NCI-H2081 (cell line): ENCODE measurements around the gene LACTBL1.

Source experiments
- DNase-seq, 2 experiments: peaks; one replicate each; lab custom pipeline; 2025; lab: John Stamatoyannopoulos, UW

The LACTBL1 gene

DNA sequence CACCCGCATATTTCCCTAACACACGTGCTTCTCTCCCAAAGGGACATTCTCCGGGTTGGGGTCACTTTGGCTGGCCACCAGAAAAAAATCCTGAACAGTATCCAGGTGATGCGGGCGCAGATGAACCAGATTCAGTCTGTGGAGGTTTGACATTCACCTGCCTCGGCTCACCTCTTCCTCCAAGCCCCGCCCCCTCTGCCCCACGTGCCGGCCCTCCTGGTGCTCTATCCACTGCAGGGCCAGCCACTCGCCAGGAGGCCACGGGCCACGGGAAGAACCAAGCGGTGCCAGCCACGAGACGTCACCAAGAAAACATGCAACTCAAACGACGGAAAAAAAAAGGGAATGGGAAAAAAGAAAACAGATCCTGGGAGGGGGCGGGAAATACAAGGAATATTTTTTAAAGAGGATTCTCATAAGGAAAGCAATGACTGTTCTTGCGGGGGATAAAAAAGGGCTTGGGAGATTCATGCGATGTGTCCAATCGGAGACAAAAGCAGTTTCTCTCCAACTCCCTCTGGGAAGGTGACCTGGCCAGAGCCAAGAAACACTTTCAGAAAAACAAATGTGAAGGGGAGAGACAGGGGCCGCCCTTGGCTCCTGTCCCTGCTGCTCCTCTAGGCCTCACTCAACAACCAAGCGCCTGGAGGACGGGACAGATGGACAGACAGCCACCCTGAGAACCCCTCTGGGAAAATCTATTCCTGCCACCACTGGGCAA is 59.1 kb downstream of the LACTBL1 start:
- DNase-seq = no peak

DNA sequence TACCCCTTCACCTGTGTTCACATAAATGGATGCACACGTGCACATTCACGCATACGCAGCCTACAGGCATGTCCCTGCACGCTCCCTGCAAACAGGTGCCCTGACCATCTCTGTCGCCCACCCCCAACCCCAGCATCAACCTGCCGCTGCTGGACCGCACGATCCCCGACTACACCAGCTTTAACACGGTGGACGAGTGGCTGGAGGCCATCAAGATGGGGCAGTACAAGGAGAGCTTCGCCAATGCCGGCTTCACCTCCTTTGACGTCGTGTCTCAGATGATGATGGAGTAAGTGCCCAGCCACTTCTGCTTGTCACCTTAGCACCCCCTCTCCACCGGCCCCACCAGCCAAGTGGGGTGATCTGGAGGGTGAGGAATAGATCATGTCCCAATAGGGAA is 60.4 kb downstream of the LACTBL1 start:
- DNase-seq = no peak

GRCh38 chr1:22910986-22911651 is 61.5 kb downstream of the LACTBL1 start:
- DNase-seq = no peak

DNA sequence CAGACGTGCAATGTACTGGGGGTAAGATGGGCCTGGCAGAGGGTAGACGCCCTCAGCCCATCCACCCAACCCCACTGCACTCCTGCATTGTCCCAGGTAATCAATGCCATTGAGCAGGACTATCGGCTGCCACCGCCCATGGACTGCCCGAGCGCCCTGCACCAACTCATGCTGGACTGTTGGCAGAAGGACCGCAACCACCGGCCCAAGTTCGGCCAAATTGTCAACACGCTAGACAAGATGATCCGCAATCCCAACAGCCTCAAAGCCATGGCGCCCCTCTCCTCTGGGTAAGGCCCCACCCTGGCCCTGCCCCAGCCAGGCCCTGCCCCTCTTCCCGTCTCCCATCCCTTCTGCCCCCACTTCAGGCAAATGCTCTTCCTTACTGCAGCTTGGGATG is 62.4 kb downstream of the LACTBL1 start:
- DNase-seq = no peak

GRCh38 chr1:22908880-22909426 is 63.7 kb downstream of the LACTBL1 start:
- DNase-seq = no peak

DNA sequence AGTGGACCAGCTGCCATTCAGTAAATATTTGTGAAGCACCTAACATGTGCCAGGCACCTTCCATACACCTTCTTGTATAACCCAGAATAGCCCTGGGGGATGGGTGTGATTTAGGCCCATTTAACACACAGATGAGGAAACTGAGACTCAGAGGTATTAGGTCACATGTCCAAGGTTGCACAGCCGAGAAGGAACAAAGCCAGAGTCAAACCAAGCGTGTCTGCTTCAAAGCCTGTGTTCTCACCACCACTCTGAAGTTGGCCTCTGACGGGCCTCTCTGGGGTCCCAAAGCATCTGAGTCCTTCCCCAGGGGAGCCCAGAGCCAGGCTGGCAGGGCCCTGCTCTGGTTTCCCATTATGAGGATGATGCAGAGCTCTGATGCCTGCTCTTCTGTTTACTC is 65.1 kb downstream of the LACTBL1 start:
- no peak for DNase-seq

- DNase-seq = no peak
These were observed 65.7 kb downstream of the LACTBL1 start for GRCh38 chr1:22906968-22907367.

DNA sequence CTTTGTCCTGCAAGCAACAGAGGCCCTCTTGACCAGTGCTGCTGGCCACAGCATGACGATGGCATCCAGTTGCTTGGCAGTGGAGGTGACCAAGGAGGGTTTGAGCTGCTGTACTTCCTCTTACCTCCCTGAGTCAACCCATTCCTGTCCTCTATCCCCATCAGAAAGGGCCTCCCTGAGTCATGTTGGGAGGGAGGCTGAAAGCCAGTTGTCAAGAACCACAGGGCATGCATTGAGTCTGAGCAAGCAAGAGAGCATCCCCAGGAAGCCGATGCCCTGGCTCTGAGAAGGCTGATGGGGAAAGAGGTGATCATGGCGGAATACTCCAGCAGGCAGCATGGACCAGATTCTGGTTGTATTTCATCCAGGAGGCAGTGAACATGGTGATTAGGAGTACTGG is 69.6 kb downstream of the LACTBL1 start:
- no peak for DNase-seq
